Glutamatergic neuron (in vitro differentiated cells): ENCODE measurements around the gene CYP46A1. TPM values are rescaled to one million over a fixed set of nuclear protein-coding genes. Genes with fewer than 3 reads are reported as not detected.

Experiments
- DNase-seq: peaks from one replicate; pipeline ENCODE4 v3.0.0; 2022
- H3K27ac Mint-ChIP-seq: one replicate; pipeline ENCODE4 v1.8.0; 2020; ENCODE audit warnings: mild to moderate bottlenecking, mixed read lengths, inconsistent platforms; ENCODE audit not compliant: unreplicated experiment
- H3K27me3 Mint-ChIP-seq: one replicate; pipeline ENCODE4 v1.8.0; 2020; ENCODE audit warnings: mild to moderate bottlenecking, moderate library complexity, mixed read lengths, inconsistent platforms; ENCODE audit not compliant: unreplicated experiment
- H3K36me3 Mint-ChIP-seq: one replicate; pipeline ENCODE4 v1.8.0; 2020; ENCODE audit warnings: mild to moderate bottlenecking, mixed read lengths, inconsistent platforms; ENCODE audit not compliant: unreplicated experiment
- H3K4me1 Mint-ChIP-seq: one replicate; pipeline ENCODE4 v1.8.0; 2020; ENCODE audit warnings: mild to moderate bottlenecking, low read depth, mixed read lengths, inconsistent platforms; ENCODE audit not compliant: unreplicated experiment
- H3K4me3 Mint-ChIP-seq: one replicate; pipeline ENCODE4 v1.8.0; 2020; ENCODE audit warnings: mild to moderate bottlenecking, mixed read lengths, inconsistent platforms; ENCODE audit not compliant: unreplicated experiment
- H3K9me3 Mint-ChIP-seq: one replicate; pipeline ENCODE4 v1.8.0; 2020; ENCODE audit warnings: mild to moderate bottlenecking, moderate library complexity, mixed read lengths, inconsistent platforms; ENCODE audit not compliant: unreplicated experiment
- CTCF ChIP-seq: fragments of 200-600 bp; sonication (generic); IDR thresholded peaks from one replicate; pipeline ENCODE4 v1.5.0; 2021; ENCODE audit not compliant: partially characterized antibody, unreplicated experiment
- total RNA-seq: library from RNA; stranded (reverse); fragmentation: NEBNext Ultra II Directional; extraction: Animal tissue kit (Norgen Biotek cat#: 25700); gene quantifications from one replicate; pipeline ENCODE4 v1.2.1, GENCODE V29; 2021; ENCODE audit not compliant: unreplicated experiment

Gene CYP46A1
- total RNA-seq, 1 donor from 2014 or later = 2.1 TPM

- Mint-ChIP-seq H3K36me3 (no peaks in the 10 kb centered on the region), H3K4me3 (no peak overlapping the region), H3K4me1 (peaks cover 11% of the 10 kb centered on the region), H3K9me3 (peaks cover 5% of the 10 kb centered on the region), H3K27ac (no peak overlapping the region), H3K27me3 (peaks cover 8% of the 10 kb centered on the region)
- no peak for TF ChIP-seq CTCF
- DNase-seq = no peak
Measured at GRCh38 chr14:99740411-99740810, 56.3 kb downstream of the CYP46A1 start.

GRCh38 chr14:99741227-99741976 lies 57.3 kb downstream of the CYP46A1 start:
- Mint-ChIP-seq H3K4me1 (peaks cover 11% of the 10 kb centered on the region), H3K4me3 (no peak overlapping the region), H3K36me3 (no peaks in the 10 kb centered on the region), H3K27ac (no peak overlapping the region), H3K9me3 (peaks cover 5% of the 10 kb centered on the region), H3K27me3 (peaks cover 8% of the 10 kb centered on the region)
- DNase-seq = no peak
- TF ChIP-seq CTCF = no peak

GRCh38 chr14:99742074-99742473 lies 58.0 kb downstream of the CYP46A1 start:
- no peak for TF ChIP-seq CTCF
- Mint-ChIP-seq H3K9me3 (peaks cover 5% of the 10 kb centered on the region), H3K27me3 (peaks cover 7% of the 10 kb centered on the region), H3K27ac (no peak overlapping the region), H3K36me3 (no peaks in the 10 kb centered on the region), H3K4me3 (no peak overlapping the region), H3K4me1 (peaks cover 11% of the 10 kb centered on the region)
- DNase-seq = no peak

- Mint-ChIP-seq H3K27ac (no peak overlapping the region), H3K4me3 (no peak overlapping the region), H3K36me3 (no peaks in the 10 kb centered on the region), H3K9me3 (peaks cover 5% of the 10 kb centered on the region), H3K4me1 (peaks cover 11% of the 10 kb centered on the region), H3K27me3 (peaks cover 8% of the 10 kb centered on the region)
- no peak for TF ChIP-seq CTCF
- no peak for DNase-seq
Measured at GRCh38 chr14:99742509-99743487, 58.7 kb downstream of the CYP46A1 start.
